AG04449 (cell line): Measurements from ENCODE around the gene SECISBP2.
"Not testable (repeated sequence)": the region's sequence is repeated elsewhere in the genome, so short reads cannot be mapped to it uniquely, and the experiment has no call there.

Experiments used
- CTCF ChIA-PET: fragments of 350-600 bp; formaldehyde crosslinking; extraction: SDS; loops from one replicate; lab custom pipeline; 2021; ENCODE audit warnings: antibody characterized with exemption; lab: Yijun Ruan, JAX
- POLR2A ChIA-PET: fragments of 400-600, 350-600 bp; formaldehyde crosslinking; extraction: SDS; loops from one replicate; lab custom pipeline; 2020; ENCODE audit warnings: antibody characterized with exemption, inconsistent platforms; lab: Yijun Ruan, JAX
- DNase-seq: peaks from one replicate; pipeline ENCODE4 v3.0.0-alpha.2; 2010; ENCODE audit warnings: low read depth, low spot score
- H3K4me3 ChIP-seq: 2 replicates; pipeline ENCODE4 v1.5.1; 2011; ENCODE audit warnings: low read depth, mild to moderate bottlenecking, control low read depth, low read length
- TF ChIP-seq, protein P1 (sequence below): IDR thresholded peaks from one replicate; pipeline ENCODE4 v1.5.1; 2011; ENCODE audit warnings: mild to moderate bottlenecking, moderate library complexity, low read length, control low read depth, inconsistent platforms; ENCODE audit not compliant: insufficient read depth; ENCODE audit errors: missing control alignments

SECISBP2 gene

DNA sequence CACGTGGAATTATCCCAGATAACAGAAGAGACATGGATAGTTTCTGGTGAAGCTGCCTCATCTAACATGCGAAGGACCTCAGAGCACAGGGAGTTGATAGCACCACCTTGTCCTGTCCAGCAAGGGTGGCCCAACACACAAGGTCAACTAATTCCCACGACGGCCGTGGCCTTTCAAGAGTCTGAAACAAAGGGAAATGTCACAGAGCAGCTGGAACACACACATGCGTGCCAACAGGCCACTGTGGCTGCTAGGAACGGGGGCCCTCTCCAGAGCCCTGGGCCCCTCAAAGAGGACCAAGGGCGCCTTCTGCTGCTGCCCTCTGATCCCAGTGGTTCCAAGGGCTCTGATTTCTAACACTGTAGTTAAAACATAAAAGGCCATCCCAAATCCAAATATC is 50.7 kb downstream of the SECISBP2 start:
- POLR2A ChIA-PET, result no interaction called here
- no peak for DNase-seq
- H3K4me3 ChIP-seq, result no peak overlapping the region
- TF ChIP-seq, protein P1, sequence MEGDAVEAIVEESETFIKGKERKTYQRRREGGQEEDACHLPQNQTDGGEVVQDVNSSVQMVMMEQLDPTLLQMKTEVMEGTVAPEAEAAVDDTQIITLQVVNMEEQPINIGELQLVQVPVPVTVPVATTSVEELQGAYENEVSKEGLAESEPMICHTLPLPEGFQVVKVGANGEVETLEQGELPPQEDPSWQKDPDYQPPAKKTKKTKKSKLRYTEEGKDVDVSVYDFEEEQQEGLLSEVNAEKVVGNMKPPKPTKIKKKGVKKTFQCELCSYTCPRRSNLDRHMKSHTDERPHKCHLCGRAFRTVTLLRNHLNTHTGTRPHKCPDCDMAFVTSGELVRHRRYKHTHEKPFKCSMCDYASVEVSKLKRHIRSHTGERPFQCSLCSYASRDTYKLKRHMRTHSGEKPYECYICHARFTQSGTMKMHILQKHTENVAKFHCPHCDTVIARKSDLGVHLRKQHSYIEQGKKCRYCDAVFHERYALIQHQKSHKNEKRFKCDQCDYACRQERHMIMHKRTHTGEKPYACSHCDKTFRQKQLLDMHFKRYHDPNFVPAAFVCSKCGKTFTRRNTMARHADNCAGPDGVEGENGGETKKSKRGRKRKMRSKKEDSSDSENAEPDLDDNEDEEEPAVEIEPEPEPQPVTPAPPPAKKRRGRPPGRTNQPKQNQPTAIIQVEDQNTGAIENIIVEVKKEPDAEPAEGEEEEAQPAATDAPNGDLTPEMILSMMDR, result no peak
- CTCF ChIA-PET, result no interaction called here

DNA sequence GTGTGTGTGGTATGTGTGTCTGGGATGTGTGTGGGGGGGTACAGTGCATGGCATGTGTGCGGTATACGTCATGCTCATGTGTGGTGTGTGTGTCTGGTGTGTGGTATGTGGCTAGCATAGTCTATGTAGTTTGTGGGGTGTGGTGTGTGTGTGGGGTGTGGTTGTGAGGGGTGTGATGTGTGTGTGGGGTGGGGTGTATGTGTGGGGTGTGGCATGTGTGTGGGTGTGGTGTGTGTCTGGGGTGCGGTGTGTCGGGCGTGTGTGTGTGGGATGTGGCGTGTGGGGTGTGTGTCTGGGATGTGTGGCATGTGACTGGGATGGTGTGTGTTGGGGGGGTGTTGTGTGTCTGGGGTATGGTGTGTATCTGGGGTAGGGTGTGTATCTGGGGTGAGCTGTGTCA is 52.3 kb downstream of the SECISBP2 start:
- no peak overlapping the region for H3K4me3 ChIP-seq
- DNase-seq, result no peak
- TF ChIP-seq, protein P1, result no peak
- POLR2A ChIA-PET, result no interaction called here
- CTCF ChIA-PET, result no interaction called here

- POLR2A ChIA-PET, CTCF ChIA-PET, H3K4me3 ChIP-seq: not testable (repeated sequence)
Measured at GRCh38 chr9:89371791-89372190, 53.5 kb downstream of the SECISBP2 start.

DNA sequence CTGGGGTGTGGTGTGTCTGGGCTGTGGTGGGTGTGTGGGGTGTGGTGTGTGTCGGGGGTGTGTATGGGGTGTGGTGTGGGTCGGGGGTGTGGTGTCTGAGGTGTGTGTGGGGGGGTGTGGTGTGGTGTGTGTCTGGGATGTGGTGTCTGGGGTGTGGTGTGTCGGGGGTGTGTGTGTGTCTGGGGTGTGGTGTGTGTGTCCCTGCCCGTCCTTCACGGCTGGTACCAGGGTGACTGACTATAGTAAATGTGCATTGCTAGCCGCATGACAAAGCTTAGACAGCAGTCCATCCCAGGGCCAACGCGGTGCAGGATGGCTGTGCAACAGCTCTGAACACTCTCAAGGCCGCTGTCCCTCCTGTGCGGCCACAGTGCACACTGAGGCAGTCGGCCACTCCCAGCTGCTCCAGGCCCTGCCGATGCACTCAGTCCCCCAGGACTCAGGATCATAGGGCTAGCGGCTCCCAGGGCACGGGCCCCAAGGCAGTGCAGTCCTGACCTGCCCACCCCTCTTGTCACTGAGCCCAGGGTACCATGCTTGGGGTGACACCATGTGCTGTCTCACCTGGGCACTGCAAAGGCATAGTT is 54.0 kb downstream of the SECISBP2 start:
- no peak for DNase-seq
- ChIA-PET CTCF (no interaction called here), POLR2A (no interaction called here)

More at GRCh38 chr9:89371791-89372190, 53.5 kb downstream of the SECISBP2 start:
- not testable (repeated sequence) for DNase-seq

GRCh38 chr9:89372979-89373378 is 54.7 kb downstream of the SECISBP2 start:
- CTCF ChIA-PET, result no interaction called here
- DNase-seq, result no peak
- POLR2A ChIA-PET, result no interaction called here
- TF ChIP-seq, protein P1, result no peak
- H3K4me3 ChIP-seq, result no peak overlapping the region

More for the DNA sequence above, 54.0 kb downstream of the SECISBP2 start:
- no peak overlapping the region for H3K4me3 ChIP-seq
- TF ChIP-seq, protein P1, result no peak

DNA sequence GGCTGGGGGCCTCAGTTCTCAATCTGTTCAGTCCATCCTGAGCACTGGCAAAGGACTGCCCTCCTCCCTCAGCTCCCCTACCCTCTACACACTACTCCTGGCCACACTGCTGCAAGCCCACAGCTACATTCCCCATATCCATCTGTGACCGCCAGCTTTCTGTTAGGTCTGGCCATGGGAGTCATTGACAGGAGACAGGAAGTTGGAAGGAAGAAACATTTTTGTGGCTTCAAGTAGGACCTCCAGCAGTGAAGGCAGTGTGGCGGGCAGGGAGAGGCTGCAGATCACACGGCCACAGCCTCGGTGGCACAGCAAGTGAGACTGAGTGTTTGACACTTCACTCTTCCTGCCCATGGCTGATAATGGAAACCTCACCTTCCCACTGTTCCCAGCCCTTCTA is 55.9 kb downstream of the SECISBP2 start:
- no peak overlapping the region for H3K4me3 ChIP-seq
- CTCF ChIA-PET, result no interaction called here
- DNase-seq, result no peak
- POLR2A ChIA-PET, result no interaction called here
- TF ChIP-seq, protein P1, result no peak

DNA sequence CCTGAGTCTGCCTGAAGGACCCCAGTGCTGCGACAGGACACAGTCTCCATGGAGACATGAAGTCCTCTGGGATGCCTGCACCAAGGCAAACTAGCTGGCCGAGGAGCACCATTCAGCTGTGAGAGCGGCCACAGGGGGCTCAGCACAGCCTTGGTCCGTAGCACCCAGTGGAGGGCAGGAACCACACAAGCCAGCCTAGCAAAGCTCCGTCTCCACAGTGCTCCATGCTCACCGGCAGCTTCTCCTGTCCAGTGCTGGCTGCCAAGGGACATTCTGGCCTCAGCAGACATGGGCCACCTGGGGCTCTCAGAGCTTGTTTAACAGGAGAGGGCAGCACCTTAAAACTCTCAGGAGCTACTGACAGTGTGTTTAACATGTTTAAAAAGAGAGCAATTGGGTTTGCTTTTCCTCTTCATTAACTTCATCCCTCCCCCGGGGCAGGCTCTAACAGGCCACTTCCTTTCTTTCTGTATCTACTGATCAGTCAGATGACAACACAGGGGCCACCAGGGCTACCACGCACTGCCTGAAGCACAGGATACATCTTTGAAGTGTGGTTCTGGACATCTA is 57.0 kb downstream of the SECISBP2 start:
- DNase-seq, result no peak
- no peak overlapping the region for H3K4me3 ChIP-seq
- POLR2A ChIA-PET, result no interaction called here
- CTCF ChIA-PET, result interaction anchor here (1.7 kb wide), 1 partner anchor 174 kb away, joined by 7 read pairs; no protein-coding TSS in a partner anchor
- TF ChIP-seq, protein P1, result no peak
